NT2/D1 (cell line): ENCODE data around the gene CCDC93.

Source experiments
- SUZ12 ChIP-seq: IDR thresholded peaks from 2 replicates; pipeline ENCODE4 v1.6.1; 2011; ENCODE audit not compliant: insufficient read length, insufficient read depth; ENCODE audit errors: extremely low read depth
- YY1 ChIP-seq: IDR thresholded peaks from 2 replicates; pipeline ENCODE4 v1.6.1; 2011; ENCODE audit not compliant: insufficient read length, insufficient read depth
- ZNF274 ChIP-seq: IDR thresholded peaks from 2 replicates; pipeline ENCODE4 v1.6.1; 2011; ENCODE audit warnings: mild to moderate bottlenecking, low read depth, low read length

- TF ChIP-seq YY1 (no peak), ZNF274 (no peak), SUZ12 (no peak)
Measured at GRCh38 chr2:118000041-118000440, 13.8 kb downstream of the CCDC93 start.
